Endometrial microvascular endothelial cells (primary cell): Measurements from ENCODE around the gene ANO10. TPM values are rescaled to one million over a fixed set of nuclear protein-coding genes. Genes with fewer than 3 reads are reported as not detected.
"Not testable (repeated sequence)": the region's sequence is repeated elsewhere in the genome, so short reads cannot be mapped to it uniquely, and the experiment has no call there.

ENCODE experiments used
- in situ Hi-C: cut with HindIII; loops from 2 replicates; pipeline ENCODE4 v1.10.0; 2017; ENCODE audit warnings: low sequenced_read_pairs, low pct_unique_long_range_greater_than_20kb; ENCODE audit errors: inconsistent ontology term
- total RNA-seq: library from RNA; depleted of rRNA; stranded (reverse); fragments of >200 nt; gene quantifications from one replicate; pipeline ENCODE4 v1.2.3, GENCODE V29; 2015; ENCODE audit errors: inconsistent ontology term

The ANO10 gene
- total RNA-seq, 1 donor from 2014 or later: 97.8 TPM

DNA sequence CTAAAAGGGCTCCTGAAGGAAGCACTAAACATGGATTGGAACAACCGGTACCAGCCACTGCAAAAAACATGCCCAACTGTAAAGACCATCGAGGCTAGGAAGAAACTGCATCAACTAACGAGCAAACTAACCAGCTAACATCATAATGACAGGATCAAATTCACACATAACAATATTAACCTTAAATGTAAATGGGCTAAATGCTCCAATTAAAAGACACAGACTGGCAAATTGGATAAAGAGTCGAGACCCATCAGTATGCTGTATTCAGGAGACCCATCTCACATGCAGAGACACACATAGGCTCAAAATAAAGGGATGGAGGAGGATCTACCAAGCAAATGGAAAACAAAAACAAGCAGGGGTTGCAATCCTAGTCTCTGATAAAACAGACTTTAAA lies 28.2 kb downstream of the ANO10 start:
- in situ Hi-C loops: not testable (repeated sequence)

DNA sequence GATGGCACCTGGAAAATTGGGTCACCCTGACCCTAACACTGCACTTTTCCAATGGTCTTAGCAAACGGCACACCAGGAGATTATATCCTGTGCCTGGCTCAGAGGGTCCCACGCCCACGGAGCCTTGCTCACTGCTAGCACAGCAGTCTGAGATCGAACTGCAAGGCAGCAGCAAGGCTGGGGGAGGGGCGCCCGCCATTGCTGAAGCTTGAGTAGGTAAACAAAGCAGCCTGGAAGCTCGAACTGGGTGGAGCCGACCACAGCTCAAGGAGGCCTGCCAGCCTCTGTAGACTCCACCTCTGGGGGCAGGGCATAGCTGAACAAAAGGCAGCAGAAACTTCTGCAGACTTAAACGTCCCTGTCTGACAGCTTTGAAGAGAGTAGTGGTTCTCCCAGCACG lies 29.9 kb downstream of the ANO10 start:
- in situ Hi-C loops: not testable (repeated sequence)

GRCh38 chr3:43587303-43587702 lies 34.5 kb downstream of the ANO10 start:
- in situ Hi-C loops: no loop called here

DNA sequence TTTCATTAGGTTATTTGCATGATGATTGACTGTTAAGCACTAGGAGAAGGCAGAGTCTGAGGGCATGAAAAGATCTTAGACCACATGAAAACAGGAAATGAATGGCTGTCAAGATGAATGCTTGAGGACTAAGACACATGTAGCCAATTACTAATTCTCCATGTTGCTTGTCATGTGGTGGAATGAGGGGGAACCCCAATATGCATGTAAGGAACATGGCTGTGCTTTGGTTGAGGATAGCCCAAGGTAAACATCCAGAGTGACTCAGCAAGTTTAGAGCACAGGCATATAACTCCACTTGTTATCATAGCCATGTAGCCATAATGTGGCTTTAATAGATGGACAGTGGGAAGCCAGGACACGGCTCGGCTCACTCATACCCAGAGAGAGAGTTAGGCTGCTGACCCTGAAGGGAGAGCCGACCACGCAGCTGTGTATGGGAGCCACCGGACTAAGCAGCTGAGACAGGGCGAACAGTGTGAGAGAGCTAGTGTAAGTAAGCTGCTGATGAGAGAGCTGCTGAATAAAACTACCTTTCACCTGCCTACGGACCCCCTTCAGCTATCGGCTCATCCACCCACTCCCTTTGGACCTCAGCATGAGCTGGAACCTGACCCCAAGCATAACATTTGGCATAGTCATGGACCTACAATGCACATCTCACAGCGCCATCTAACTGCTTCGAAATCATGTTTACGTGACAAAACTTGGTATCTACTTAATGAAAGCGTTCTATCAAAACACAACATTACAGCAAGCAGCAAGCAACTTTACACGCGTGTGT lies 37.6 kb downstream of the ANO10 start:
- in situ Hi-C loops: no loop called here

- in situ Hi-C loops: no loop called here
Observed at GRCh38 chr3:43583481-43583880, 38.3 kb downstream of the ANO10 start.

GRCh38 chr3:43582866-43583265 lies 38.9 kb downstream of the ANO10 start:
- in situ Hi-C loops: no loop called here

DNA sequence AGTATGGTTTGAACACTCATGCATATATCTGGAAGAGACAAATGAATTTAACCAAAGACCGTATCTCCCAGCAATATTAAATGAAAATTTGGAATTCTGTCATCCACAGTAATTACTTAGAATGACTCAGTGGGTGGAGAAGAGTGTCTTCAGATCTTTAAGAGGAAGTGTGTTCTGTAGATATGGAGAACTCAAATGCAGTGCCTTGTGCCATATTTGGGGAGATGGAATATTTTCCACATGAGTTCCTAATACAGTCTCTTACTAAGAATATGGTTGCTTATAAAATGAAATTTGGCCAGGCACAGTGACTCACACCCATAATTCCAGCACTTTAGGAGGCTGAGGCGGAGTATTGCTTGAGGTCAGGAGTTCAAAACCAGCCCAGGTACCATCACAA lies 40.5 kb downstream of the ANO10 start:
- in situ Hi-C loops: no loop called here

DNA sequence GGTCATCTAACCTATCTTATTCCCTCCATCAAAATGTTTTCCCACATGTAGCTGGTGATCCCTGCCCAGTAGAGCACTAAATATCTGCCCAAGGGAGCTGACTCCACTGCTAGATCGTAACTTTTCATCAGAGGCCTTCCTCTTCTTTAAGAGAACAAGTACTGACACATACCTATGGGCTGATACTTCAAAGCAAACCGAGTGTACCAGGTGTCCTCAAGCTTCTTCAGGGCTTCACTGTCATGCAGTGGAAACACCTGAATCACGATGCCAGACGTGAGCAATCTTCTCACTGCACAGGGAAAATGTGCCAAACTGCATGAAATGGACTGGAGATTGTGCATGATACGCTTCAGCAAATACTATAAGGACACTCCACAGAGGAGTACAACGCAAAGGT lies 41.6 kb downstream of the ANO10 start:
- in situ Hi-C loops: no loop called here

- in situ Hi-C loops: no loop called here
Observed at GRCh38 chr3:43573576-43573975, 48.2 kb downstream of the ANO10 start.

GRCh38 chr3:43565661-43566341 lies 56.0 kb downstream of the ANO10 start:
- in situ Hi-C loops: not testable (repeated sequence)

- in situ Hi-C loops: no loop called here
Observed at GRCh38 chr3:43559961-43560360, 61.9 kb downstream of the ANO10 start.

- in situ Hi-C loops: no loop called here
Observed at GRCh38 chr3:43558171-43558570, 63.6 kb downstream of the ANO10 start.

DNA sequence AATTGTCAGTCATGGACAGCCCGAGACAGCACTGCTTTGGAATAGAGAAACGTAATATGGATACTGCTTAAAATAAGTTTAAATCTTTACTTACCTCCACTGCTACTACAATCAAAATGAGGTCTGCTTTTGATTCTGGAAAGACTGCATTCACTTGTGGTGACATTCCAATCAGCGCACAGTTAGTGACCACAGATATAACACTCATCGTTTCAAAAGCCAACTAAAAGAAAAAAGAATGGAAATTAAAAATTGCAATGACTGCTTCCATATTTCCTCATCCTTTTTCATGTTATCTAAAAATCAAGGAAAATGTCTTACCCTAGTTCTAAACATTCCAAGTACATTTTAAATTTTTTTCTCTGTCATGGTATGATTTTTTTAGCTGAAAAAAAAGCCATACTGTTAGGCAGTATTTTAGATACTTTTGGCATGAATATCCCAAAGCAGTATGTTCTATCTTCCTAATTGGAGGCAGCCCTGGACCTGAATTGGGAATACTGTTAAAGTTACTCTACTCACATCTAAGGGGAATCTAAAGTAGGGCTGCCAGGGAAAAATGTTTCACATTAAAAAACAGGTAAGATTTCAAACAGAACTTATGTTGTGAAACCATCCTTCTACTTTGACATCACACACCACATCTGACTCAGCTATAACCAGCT lies 72.1 kb downstream of the ANO10 start:
- in situ Hi-C loops: no loop called here

DNA sequence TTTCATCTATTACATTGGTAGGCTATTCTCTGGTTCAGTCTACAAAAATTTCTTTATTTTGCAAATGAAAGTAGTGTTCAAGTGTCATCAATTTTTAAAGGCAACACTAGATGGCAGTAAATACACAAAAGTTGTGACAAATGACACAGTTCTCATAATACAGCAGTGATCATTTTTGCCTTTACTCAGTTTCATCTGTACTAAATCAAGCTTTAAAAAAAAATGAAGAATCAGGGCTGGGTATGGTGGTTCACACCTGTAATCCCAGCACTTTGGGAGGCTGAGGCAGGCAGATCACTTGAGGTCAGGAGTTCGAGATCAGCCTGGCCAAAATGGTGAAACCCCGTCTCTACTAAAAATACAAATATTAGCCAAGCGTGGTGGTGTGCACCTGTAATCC lies 77.5 kb downstream of the ANO10 start:
- in situ Hi-C loops: not testable (repeated sequence)

GRCh38 chr3:43542328-43543043 lies 79.3 kb downstream of the ANO10 start:
- in situ Hi-C loops: no loop called here

DNA sequence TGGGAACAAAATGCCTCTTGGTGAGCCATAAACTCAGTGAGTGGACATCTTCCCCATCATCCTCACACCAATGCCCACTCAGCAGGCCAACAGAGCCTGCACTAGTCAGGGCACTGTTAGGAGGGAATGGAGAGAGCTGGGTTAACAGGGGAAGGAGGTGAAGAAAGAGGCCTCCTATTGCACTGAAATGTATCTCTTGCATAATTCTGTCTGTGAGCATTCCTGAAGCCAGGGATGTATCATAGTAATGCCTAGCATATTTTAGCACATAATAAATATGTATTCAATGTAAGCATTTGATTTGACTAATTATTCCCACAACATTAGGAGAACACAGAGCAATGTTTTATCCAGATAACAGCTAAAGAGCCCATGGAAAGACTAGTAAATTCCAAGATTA lies 81.2 kb downstream of the ANO10 start:
- in situ Hi-C loops: no loop called here

DNA sequence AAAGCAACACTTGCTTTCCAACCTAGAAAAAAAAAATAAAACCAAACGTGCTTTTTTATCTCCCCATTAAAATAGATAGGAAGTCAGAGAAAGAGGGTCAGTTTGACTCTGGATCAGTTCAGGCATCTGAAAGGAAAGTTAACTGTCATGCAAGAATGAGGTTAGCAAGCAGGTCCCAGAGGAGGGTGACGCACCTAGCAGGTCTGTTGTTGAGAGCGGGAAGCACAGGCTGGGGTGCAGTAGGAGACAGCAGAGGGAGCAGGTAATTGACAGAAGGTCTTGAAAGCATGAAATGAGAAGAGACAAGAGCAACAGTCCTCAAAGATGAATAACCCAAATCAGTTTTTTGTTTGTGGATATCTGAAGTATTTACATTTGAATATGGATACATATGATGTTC lies 82.5 kb downstream of the ANO10 start:
- in situ Hi-C loops: no loop called here

GRCh38 chr3:43537225-43537624 lies 84.6 kb downstream of the ANO10 start:
- in situ Hi-C loops: no loop called here

- in situ Hi-C loops: no loop called here
Observed at GRCh38 chr3:43534675-43535074, 87.1 kb downstream of the ANO10 start.
